Measurements from ENCODE around the gene SNAP25.

Gene SNAP25

GRCh38 chr20:10217721-10218410 lies 764 bp upstream of the SNAP25 start:
- no peak for FAIRE-seq

DNA sequence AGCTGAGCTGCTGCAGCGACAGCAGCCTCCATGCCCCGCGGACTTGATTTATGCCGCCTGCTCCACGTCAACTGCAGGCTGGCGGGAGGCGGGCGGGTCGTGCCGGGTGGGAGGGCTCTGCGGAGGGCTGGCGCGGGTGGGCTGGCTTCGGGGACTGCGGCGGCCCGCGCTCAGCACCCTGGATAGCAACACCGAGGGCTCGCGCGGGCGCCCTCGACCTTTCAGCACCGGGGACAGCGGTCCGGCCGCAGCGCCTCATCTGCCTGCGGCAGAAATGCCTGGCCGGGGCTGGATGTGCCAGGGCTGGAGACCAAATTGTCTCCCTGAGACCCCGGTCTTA lies 792 bp downstream of the SNAP25 start:
- no peak for FAIRE-seq

- no peak for FAIRE-seq
These were observed 1.5 kb downstream of the SNAP25 start for GRCh38 chr20:10219993-10220750.

DNA sequence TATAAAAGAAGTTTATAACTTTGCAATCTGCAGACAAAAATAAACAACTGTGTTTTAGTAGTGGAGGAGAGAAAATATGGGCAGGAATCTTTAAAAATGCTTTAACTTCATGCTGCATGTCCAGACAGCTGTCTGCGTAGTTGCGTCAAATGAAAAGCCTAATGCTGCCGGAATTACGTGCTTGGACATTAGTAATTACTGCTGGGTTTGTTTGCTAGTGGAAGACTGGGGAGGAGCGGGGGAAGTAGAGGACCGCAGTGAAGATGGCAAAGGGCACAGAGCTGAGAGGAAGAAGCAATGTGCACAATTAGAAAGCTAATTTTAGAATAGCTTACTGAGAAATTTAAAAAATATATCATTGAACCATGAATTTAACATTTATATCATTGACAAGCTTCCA lies 2.4 kb downstream of the SNAP25 start:
- no peak for FAIRE-seq

- FAIRE-seq, result no peak
These were observed 6.9 kb downstream of the SNAP25 start for GRCh38 chr20:10225439-10226060.

DNA sequence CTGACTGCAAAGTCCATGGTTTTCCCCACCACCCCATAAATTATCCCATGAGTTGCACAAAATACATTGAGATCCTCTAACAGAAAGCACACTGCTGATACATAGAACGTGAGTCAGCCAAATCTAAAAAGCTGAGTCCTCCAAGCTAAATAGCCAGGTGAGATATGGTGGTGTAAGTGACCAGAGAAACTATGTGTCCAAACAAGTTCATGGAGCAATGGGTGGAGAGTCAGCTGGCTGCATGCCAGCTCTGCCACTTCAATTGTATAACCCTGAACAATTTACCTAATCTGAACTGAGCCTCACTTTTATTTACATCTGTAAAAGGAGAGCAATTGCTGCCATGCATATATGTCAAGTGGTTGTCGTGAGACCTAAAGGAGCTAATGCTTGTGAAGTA lies 9.7 kb downstream of the SNAP25 start:
- FAIRE-seq, result no peak

DNA sequence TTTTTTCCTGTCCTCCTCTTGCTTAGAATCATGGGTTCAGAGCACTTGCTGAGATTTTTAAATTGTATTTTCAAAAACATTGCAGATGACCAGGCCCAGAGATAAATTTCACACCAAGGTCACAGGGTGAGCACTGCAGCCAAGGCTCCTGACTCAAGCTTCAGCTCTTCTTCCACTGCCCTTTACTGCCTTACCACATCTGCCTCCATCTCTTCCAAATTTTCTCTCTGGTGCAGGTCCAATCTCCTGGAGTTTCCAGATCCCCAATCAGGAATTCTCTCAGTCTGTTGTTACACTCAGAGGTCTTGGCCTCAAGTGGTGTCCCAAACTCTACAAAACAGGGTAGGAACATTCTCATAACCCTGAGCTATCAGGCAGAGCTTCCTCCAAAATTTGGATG lies 12.7 kb downstream of the SNAP25 start:
- no peak for FAIRE-seq

- no peak for FAIRE-seq
These were observed 18.2 kb downstream of the SNAP25 start for GRCh38 chr20:10236540-10237533.

GRCh38 chr20:10239954-10240353 lies 21.3 kb downstream of the SNAP25 start:
- no peak for FAIRE-seq

GRCh38 chr20:10240655-10241054 lies 22.0 kb downstream of the SNAP25 start:
- FAIRE-seq, result no peak

DNA sequence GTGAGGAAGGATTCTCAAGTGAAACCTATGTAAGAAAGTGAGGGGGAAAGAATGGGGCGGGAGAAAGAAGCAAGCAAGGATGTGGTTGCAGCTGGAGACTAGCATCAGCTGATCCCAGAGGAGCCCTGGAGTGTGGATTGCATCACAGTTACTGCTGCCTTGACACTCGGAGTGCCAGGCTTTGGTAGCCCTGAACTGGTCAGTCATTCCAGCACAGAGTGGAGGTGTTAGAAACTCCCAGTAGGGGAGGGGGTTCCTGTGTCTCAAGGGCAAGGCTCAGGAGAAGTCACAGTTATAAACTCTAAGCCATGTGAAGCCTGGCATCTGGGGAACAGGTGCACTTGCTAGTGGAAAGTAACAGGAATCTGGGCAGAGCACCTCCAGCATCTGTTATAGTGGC lies 23.5 kb downstream of the SNAP25 start:
- no peak for FAIRE-seq

DNA sequence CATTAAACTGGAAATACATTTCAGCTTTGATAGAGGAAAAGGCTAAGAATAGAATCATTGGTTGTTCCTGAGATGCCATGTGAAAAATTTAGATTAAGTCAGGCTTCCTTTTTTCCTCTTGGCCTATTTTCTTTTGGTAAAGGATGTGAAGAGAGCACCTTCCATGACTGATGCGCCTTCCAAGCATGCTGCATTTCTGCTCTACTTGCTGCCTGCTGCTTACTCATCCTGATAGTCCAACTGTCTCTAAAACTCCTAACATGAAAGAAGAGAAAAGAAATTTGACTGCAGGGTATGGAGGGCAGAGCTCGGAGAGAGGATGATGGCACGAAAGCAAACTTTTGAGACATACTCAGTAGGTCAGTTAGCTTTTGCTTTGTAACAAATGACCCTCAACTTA lies 28.8 kb downstream of the SNAP25 start:
- FAIRE-seq, result no peak

GRCh38 chr20:10249048-10249770 lies 30.6 kb downstream of the SNAP25 start:
- no peak for FAIRE-seq

GRCh38 chr20:10249822-10250221 lies 31.2 kb downstream of the SNAP25 start:
- no peak for FAIRE-seq

GRCh38 chr20:10250902-10251301 lies 32.3 kb downstream of the SNAP25 start:
- no peak for FAIRE-seq

GRCh38 chr20:10253780-10254179 lies 35.1 kb downstream of the SNAP25 start:
- FAIRE-seq, result no peak

DNA sequence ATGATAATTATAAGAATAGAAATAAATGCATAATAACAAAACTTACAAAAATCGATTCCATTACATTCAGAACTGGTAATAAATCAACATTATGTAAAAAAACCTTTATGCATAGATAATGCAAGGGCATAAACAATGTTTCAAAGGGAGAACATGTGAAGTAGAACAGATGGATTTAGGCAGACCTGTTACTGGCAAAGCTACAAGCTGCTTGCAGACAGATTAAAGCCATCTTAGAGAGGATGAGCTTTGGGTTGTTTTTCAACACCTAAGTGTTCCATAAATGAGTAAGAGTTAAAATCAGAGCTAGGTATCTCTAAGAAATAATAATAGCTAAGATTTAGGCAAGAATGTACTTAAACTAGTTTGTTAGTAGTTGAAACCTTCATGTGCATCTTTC lies 37.2 kb downstream of the SNAP25 start:
- FAIRE-seq, result no peak

GRCh38 chr20:10259166-10259565 lies 40.5 kb downstream of the SNAP25 start:
- no peak for FAIRE-seq

DNA sequence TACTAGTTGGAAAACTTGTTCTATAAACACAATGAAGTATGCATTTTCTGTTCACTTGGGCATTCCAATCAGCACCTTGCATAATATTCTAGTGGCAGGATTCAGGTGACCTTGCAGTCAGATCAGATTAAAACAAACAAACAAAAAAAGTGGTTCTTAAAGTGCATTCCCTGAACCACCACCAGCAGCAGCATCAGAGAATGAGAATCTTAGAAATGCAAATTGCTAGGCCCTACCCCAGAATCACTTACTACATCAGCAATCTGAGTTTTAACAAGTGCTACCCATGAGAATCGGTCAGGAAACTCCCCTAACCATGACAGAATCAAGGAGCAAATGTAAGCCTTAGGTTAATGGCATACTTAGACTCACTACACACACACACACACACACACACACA lies 41.7 kb downstream of the SNAP25 start:
- FAIRE-seq, result no peak

GRCh38 chr20:10261702-10262101 lies 43.1 kb downstream of the SNAP25 start:
- no peak for FAIRE-seq

- FAIRE-seq, result no peak
These were observed 44.9 kb downstream of the SNAP25 start for GRCh38 chr20:10263385-10264165.

GRCh38 chr20:10264166-10264558 lies 45.5 kb downstream of the SNAP25 start:
- no peak for FAIRE-seq
